VCaP (cell line): ENCODE measurements around the gene TMPRSS11A.

ENCODE experiments used
- H3K27ac ChIP-seq: fragments of 450-650 bp; 2 replicates; pipeline ENCODE4 v1.5.1; 2017
- TF ChIP-seq, protein P1 (sequence below): fragments of 450-650 bp; conservative IDR thresholded peaks from 2 replicates; pipeline ENCODE4 v1.5.1; 2017; ENCODE audit warnings: mild to moderate bottlenecking, moderate library complexity

TMPRSS11A gene

DNA sequence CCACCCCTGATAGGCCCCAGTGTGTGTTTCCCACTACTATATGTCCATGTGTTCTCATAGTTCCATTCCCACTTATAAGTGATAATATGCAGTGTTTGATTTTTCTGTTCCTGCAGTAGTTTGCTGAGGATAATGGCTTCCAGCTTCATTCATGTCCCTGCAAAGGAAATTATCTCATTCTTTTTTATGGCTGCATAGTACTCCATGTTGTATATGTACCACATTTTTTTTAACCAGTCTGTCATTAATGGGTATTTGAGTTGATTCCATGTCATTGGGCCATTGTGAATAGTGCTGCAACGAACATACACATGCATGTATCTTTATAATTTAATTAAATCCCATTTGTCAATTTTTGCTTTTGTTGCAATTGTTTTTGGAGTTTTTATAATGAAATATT lies 10.3 kb upstream of the TMPRSS11A start:
- TF ChIP-seq, protein P1, sequence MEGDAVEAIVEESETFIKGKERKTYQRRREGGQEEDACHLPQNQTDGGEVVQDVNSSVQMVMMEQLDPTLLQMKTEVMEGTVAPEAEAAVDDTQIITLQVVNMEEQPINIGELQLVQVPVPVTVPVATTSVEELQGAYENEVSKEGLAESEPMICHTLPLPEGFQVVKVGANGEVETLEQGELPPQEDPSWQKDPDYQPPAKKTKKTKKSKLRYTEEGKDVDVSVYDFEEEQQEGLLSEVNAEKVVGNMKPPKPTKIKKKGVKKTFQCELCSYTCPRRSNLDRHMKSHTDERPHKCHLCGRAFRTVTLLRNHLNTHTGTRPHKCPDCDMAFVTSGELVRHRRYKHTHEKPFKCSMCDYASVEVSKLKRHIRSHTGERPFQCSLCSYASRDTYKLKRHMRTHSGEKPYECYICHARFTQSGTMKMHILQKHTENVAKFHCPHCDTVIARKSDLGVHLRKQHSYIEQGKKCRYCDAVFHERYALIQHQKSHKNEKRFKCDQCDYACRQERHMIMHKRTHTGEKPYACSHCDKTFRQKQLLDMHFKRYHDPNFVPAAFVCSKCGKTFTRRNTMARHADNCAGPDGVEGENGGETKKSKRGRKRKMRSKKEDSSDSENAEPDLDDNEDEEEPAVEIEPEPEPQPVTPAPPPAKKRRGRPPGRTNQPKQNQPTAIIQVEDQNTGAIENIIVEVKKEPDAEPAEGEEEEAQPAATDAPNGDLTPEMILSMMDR, result no peak
- no peak overlapping the region for H3K27ac ChIP-seq

DNA sequence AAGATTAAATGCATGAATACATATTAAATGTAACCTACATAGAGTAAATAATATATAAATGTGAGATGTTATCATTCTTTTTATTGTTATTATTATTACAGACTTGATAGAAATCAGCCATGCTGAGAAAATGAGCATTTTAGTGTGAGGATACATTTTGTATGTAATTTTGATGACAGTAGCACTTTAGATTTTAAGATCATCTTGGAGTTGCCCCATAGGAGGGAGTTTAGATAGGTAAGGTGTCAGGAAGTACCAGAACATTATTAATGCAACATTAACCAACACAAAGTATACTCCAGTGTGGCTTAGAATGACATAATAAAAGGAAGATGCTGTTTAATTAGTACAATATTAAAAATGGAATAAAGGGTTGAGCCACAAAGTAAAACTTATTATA lies 8.4 kb downstream of the TMPRSS11A start:
- H3K27ac ChIP-seq, result no peak overlapping the region
- TF ChIP-seq, protein P1, result no peak

DNA sequence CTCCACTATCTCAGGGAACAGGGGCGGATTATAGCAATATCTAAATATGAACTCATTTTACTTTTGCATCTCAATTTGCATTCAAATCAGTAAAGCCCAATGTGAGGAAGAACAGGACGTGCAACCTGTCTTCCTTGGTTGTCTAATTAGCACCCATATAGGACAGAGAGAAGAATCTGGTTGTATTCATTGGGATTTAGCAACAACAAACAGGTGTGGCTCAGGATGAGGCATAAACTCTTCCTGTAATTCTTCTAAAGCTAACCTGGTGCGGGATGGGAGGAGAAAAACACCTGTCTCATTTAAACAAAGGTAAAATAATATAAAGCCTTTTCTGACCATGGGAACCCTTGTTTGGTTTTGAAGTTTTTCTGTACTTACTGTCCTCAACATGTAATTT lies 22.2 kb downstream of the TMPRSS11A start:
- TF ChIP-seq, protein P1, result no peak

DNA sequence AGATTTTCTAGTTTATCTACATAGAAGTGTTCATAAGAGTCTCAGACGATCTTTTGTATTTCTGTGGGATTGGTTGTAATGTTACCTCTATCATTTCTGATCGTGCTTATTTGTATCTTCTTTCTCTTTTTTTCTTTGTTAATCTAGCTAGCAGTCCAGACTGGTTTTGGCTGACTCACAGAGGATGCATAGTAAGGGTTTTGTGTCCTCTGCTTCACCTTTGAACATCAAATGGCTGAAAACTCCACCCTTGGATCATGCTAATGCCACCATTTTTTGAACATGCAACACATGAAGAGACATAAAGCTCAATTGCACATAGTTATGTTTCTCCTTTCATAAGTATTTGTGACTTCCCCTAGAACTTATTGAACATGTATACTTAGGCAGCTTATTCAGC lies 22.8 kb downstream of the TMPRSS11A start:
- no peak overlapping the region for H3K27ac ChIP-seq

More for the DNA sequence above, 22.2 kb downstream of the TMPRSS11A start:
- no peak overlapping the region for H3K27ac ChIP-seq

DNA sequence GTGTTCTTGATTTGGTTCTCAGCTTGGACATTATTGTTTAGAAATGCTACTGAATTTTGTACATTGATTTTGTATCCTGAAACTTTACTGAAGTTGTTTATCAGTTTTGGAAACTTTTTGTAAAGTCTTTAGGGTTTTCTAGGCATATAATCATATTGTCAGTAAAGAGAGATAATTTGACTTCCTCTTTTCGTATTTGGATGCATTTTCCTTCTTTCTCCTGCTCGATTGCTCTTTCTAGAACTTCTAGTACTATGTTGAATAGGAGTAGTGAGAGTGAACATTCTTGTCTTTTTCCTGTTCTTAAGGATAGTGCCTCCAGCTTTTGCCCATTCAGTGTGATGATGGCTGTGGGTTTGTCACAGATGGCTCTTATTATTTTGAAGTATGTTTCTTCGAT lies 24.1 kb downstream of the TMPRSS11A start:
- no peak overlapping the region for H3K27ac ChIP-seq
- TF ChIP-seq, protein P1, result no peak

More for the DNA sequence above, 22.8 kb downstream of the TMPRSS11A start:
- TF ChIP-seq, protein P1, result no peak

DNA sequence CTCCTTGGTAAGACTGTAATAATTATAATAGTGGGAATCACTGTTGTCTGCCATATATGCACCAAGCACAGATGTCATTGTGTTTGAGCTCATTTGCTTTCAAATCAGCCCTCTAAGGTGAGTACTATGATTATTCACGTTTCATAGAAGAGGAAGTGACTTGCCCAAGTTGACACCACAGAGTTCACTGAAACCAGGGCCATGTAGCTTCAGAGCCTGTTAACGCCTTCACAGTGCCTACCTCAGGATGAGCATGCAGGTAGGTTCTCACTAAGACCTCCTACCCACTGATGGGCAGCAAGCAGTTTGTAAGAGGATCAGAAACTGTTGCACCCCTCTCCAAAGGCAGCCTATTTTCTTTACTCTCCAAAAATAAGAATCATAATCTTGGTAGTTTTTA lies 27.4 kb downstream of the TMPRSS11A start:
- TF ChIP-seq, protein P1, result no peak
- H3K27ac ChIP-seq, result no peak overlapping the region

DNA sequence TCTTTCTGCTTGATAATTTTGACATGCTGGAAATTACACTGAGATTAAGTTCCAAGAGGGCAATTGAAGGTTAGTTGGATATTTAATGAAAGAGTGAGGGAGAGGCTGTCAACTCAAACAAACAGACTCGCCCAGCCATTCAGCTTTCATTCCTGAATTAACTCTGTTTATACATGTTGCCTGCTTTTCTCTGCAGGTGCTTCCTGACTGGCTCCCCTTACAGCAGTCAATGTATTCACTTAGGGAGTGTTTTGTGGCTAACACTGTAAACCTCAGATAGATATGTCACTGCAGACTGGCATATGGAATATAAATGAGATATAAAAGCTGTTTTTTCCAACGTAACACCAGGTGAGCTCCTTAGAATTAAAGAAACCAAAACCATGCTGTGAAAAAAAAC lies 28.7 kb downstream of the TMPRSS11A start:
- H3K27ac ChIP-seq, result no peak overlapping the region
- TF ChIP-seq, protein P1, result no peak

DNA sequence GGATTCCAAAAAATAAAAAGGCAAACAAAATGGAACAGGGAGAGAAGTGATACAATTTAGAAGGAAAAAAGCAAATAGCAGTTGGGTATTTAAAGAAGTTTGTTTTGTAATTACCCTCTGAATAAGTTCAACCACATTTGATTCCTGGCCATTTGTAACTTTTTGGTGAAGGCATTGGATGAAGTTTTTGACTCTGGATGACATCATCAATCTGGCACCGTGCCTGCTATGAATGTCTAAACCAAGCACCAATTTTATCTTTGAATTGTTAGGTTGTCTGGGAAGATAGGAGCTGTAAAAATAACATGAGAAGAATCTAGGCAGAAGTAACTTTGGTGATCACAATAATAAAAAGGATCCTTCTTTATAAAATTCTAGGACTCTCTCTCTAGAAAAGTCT lies 29.5 kb downstream of the TMPRSS11A start:
- H3K27ac ChIP-seq, result no peak overlapping the region
- TF ChIP-seq, protein P1, result no peak
